Upper lobe of left lung (tissue), 4 donors: ENCODE results near the gene PTPN12.

Experiments used
- CTCF ChIP-seq, 6 experiments: fragments of 450-650 bp in 4 of 6; fragments of 200-600 bp in 2 of 6; sonication (generic) in 2 of 6; IDR thresholded peaks; one replicate each; pipeline ENCODE4 v1.5.1; 2016 to 2019; ENCODE audit warnings: antibody characterized with exemption in 6 of 6
- EP300 ChIP-seq, 4 donors: sonication (generic); formaldehyde crosslinking; IDR thresholded peaks; one replicate each; pipeline ENCODE4 v1.5.1; 2017; ENCODE audit warnings: antibody characterized with exemption in 4 of 4, control low read depth in 2 of 4
- POLR2A ChIP-seq, 4 donors: fragments of 450-650 bp; IDR thresholded peaks; one replicate each; pipeline ENCODE4 v1.5.1; 2016 to 2017; ENCODE audit warnings: antibody characterized with exemption in 4 of 4, mild to moderate bottlenecking in 2 of 4
- POLR2AphosphoS5 ChIP-seq, 2 donors: sonication (generic); formaldehyde crosslinking; IDR thresholded peaks; one replicate each; pipeline ENCODE4 v1.5.1; 2017; ENCODE audit warnings: antibody characterized with exemption in 2 of 2

GRCh38 chr7:77529279-77529678 lies 7.8 kb upstream of the PTPN12 start:
- no peak for TF ChIP-seq EP300 (IDR thresholded peaks at IDR 0.05)
- TF ChIP-seq CTCF (IDR thresholded peaks at IDR 0.05), result no peak
- TF ChIP-seq POLR2AphosphoS5 (IDR thresholded peaks at IDR 0.05), result no peak
- TF ChIP-seq POLR2A (IDR thresholded peaks at IDR 0.05), result no peak
